ENCODE measurements around the gene MAPK7.
A peak's percentile ranks its signal among the peaks of the same experiment; 100 is the strongest.

The MAPK7 gene

DNA sequence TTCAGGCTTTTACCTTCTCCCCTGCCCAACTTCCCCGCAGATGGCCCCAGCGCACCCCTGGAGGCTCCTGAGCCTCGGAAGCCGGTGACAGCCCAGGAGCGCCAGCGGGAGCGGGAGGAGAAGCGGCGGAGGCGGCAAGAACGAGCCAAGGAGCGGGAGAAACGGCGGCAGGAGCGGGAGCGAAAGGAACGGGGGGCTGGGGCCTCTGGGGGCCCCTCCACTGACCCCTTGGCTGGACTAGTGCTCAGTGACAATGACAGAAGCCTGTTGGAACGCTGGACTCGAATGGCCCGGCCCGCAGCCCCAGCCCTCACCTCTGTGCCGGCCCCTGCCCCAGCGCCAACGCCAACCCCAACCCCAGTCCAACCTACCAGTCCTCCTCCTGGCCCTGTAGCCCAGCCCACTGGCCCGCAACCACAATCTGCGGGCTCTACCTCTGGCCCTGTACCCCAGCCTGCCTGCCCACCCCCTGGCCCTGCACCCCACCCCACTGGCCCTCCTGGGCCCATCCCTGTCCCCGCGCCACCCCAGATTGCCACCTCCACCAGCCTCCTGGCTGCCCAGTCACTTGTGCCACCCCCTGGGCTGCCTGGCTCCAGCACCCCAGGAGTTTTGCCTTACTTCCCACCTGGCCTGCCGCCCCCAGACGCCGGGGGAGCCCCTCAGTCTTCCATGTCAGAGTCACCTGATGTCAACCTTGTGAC is 3.6 kb downstream of the MAPK7 start:
- DNase-seq = no peak

DNA sequence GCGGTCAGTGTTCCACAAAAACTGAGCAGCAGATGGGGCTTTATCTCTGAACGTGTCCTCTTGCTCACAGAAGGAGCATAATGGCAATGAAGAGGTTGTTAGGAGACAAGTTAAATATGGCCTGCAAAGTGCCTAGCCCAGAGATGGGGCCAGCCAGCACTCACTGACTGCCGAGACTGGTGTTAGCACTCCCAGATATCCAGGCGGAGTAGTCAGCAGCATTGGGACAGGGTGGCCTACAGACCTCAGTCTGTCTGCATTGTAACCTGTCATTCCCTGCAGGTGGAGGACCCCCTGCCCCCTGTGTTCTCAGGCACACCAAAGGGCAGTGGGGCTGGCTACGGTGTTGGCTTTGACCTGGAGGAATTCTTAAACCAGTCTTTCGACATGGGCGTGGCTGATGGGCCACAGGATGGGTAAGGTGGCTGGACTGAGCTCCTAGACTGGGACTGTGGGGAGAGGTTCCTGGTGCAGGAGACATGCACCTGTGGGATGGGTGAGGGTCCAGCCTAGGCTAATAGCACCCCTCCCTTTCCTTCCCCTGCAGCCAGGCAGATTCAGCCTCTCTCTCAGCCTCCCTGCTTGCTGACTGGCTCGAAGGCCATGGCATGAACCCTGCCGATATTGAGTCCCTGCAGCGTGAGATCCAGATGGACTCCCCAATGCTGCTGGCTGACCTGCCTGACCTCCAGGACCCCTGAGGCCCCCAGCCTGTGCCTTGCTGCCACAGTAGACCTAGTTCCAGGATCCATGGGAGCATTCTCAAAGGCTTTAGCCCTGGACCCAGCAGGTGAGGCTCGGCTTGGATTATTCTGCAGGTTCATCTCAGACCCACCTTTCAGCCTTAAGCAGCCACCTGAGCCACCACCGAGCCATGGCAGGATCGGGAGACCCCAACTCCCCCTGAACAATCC is 4.5 kb downstream of the MAPK7 start:
- no peak for DNase-seq

DNA sequence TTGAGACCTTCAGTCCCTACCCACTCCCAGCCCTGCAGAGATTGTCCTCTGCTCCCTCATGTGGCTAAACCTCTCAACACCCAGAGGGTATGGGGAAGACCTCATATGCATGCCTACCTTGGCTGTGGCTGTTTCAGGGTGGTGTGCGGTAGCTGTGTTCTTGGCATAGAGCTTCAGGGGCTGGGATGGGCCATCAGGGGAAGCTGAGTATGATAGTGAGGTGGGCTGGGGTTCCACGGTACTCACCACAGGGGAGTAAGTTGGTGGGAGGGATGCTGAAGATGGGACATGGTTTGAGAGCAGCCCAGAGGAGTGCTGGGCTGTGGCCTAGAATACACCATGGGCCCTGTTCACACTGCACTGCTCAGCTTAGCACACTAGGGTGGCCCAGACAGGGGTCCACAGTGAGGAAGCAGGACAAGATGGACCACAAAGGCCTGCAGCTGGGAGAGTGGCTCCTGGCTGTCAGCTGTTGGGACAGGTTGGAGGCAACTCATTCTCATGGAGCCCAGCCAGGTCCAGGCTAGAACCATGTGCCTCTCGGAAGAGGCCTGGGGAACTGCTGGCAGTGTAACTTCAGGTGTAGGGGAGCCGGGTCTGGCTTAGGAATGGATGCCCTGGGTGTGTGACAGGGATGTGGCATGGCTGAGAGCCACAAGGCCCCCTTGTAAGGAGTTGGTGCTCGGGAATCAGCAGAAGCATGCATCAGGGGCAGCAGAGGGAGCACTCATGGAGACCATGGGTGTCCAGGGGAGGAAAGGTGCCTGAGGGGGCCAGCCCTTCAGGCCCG is 5.6 kb downstream of the MAPK7 start:
- DNase-seq = no peak

DNA sequence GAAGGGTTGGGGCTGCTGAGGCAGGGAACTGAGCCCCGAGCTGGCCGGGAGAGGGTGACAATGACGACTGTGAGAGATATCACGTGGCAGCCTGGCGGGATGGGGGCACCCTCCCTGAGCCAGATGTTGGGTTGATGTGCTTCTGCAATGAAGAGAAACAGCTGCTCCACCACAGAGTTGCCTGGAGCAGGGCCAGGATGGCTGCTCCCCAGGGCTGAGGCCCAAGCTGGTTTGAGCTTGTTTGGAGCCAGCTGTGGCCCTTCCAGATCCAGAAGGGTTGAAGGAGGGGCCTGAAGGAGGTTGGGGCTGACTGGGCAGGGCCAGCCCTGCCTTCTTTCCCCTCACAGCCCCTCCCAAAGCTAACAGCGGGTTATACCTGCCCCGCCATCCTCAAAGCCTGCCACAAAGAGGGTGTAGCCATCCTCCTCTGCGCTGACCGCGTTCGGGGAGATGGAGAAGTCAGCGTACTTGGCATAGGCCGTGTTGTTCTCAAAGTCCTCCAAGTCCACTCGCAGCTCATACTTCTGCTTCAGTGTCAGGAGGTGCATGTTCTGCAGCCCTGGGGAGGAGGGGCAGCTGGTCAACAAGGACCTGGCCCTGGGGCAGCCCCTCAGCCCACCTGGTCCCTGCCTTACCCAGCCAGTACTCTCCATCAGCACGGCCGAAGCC is 6.6 kb downstream of the MAPK7 start:
- DNase-seq = no peak

DNA sequence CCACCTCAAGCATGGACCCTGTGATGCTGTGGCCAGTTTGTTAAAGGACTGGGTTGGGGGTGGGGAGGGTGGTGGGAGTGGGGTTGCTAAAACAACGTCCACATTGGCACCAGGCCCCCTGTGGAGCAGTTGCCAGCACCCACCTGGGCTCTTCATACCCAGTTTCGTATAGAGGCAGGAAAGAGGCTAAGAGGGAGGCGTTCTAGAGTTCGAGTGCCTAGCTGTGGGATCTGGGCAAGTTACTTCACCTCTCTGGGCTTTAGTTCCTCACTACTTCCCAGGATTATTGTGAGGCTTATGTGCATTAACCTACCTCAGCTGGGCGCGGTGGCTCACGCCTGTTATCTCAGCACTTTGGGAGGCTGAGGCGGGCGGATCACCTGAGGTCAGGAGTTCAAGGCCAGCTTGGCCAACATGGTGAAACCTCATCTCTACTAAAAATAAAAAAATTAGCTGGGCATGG is 7.3 kb downstream of the MAPK7 start:
- DNase-seq = no peak

GRCh38 chr17:19386051-19386929 is 8.0 kb downstream of the MAPK7 start:
- no peak for DNase-seq

- DNase-seq = no peak
Measured at GRCh38 chr17:19386974-19387920, 8.9 kb downstream of the MAPK7 start, which contains the start of gene MFAP4. MFAP4 (minus strand) TSS chr17:19387190; CDS start chr17:19387155, 35 bp downstream.

GRCh38 chr17:19387921-19388521 is 9.7 kb downstream of the MAPK7 start:
- DNase-seq = no peak

- DNase-seq = no peak
Measured at GRCh38 chr17:19388791-19389785, 10.8 kb downstream of the MAPK7 start.

GRCh38 chr17:19390951-19391350 is 12.7 kb downstream of the MAPK7 start:
- no peak for DNase-seq

DNA sequence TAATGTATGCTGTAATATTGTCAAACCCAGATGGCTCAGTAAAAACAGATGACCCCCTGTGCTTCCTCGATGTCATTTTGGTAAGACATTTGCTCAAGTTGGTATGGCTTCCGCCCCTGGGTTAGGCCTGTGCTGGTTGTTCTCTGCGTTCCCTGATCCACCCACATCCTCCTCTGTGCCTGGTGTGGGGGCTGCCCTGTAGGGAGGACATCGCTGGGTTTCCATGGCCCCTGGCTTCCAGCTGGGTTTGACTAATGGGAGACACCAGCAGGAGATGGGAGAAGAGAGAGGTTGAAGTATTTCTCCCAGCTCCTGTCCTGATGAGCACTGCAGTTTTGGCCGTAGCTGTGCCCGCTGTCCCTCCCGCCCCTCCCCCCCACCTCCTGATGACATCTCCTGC is 13.1 kb downstream of the MAPK7 start:
- no peak for DNase-seq

DNA sequence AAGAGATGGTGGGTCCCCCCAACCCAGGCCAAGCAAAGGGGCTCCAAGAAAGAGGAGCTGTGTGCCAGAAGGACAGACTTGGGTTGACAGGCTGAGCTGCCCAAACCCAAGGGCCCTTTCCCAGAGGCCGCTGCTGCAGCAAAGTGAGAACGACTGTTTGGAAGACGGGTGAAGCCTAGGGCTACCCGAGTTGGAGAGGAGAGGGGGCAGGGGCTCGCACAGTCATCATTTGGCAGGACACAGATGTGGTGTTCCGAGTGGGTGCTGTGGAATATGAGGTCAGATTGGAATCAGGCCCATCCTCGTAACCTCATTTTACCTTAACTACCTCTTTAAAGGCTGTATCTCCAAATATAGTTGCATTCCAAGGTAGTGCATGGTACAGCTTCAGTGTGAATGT is 14.0 kb downstream of the MAPK7 start:
- no peak for DNase-seq

- no peak for DNase-seq
Measured at GRCh38 chr17:19397556-19398041, 19.3 kb downstream of the MAPK7 start.

DNA sequence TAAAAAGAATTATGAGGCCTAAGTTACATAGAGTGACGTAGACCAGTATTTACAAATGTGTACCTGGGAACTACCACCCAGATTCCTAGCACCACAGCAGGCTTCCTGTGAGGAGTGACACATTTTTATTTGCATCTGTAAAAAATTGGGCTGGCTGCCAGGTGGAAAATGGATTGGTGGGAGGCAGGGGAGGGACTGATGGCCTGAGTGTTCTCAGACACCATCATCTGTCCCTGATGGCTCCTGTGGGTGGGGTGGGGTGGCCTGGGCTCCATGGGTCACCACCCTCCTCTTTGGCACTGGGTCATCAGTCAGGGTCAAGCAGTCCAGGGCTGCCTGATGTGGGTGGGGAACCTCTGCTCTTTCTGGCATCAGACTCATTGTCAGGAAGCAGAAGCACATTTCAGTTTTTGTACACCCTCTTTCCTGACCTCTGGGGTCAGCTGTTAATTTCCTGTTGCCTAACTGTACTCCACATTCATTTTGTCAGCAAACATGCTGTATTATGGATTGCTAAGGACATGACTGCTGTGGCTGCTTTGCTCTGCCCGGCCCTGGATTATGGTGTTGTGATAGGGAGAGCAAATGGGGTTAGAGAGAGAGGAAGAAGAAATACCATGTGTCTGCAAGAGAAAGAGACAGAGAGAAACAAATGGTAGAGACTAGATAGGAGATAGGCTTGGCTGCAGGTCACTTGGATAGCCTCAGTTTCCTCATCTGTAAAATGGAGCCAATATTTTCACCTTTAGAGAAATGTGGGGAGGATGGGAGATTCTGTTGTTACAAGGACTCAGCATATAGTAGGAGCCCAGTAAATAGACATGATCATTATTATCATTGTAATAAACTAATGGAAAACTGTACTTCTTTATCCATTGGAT is 20.2 kb downstream of the MAPK7 start:
- DNase-seq = peak; percentile 69 to 85

DNA sequence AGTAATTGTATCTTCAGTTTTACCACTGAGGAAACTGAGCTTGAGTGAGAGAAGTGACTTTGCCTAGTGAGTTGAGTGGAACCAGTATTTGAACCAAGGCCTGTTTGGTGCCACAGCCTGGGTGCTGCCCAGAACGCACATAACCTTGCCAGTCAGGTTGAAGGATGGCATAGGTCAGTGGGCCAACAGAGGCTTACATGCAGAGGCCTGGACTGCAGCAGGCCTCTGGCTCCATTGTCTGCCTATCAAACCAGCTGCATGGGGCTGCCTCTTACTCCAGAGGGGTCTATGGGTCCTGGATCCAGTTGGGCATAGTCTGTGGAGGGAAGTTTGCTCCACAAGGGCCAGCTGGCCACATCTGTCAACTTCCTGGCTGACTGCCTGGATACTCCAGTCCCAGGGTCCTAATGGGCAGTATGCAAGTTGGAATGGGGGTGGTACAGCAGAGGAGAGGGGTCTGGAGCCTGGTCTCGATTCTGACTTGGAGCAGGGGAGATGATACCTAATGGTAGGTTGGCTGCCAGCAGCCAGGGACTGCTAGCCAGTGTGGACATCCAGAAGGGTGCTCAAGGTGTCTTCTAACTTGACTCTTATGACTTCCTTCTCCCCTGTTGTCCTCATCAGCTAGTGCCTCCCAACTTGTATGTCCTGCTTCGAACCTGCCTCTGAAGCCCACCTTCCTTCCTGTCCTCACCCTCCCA is 21.6 kb downstream of the MAPK7 start:
- no peak for DNase-seq

DNA sequence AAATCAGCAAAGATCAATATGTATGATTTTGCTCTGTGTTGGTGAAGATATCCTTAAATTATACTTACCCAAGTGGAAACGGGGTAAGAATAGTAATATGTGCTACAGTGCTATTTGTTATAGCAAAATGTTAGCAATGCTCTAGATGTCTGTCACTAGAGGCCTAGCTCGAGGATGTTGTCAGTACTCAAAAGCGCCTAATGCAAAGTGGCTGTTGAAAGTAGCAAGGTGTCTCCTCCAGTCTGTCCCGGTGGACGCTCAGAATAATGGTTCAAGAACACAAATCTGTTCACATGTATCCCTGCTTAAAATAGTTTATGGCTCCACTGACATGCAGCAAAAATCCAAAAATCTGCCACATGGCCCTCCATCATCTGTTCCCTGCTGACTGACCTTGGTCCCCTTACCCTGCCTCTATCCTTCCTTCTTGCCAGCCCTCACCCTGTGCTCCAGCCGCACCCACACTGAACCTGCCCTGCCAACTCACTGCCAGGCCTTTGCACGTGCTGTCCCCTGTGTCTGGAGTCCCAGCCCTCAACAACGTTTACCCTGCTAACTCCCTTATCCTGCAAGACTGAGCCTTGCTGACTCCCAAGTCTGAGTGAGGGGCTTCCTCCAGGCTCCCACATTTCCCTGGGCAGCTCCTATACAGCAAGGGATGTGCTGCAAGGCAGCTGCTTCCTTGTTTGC is 23.2 kb downstream of the MAPK7 start:
- peak in 1 of 2 experiments; percentile 31 for DNase-seq
